Vein endothelial cell (primary cell): Measurements from ENCODE around the gene CD14. TPM values are rescaled to one million over a fixed set of nuclear protein-coding genes. Genes with fewer than 3 reads are reported as not detected.

ENCODE experiments used
- total RNA-seq: library from RNA; depleted of rRNA; stranded (reverse); fragments of >200 nt; gene quantifications from 2 replicates; pipeline ENCODE4 v1.2.3, GENCODE V29; 2012

The CD14 gene
- 0.57 TPM in 1 of 2 replicates, not detected in the other for total RNA-seq

GRCh38 chr5:140633021-140633471, at the start of gene CD14:
TSS of gene CD14 (minus strand) at chr5:140633175. CDS start at chr5:140633071, 104 bp downstream.

GRCh38 chr5:140673187-140673976, 40.4 kb upstream of the CD14 start, which contains the start of gene DND1:
TSS of gene DND1 (minus strand) at chr5:140673576. CDS start at chr5:140673542, 34 bp downstream.

GRCh38 chr5:140664359-140665119, 31.6 kb upstream of the CD14 start, which contains the start of gene WDR55:
TSS of gene WDR55 (plus strand) at chr5:140664904. CDS start at chr5:140664913, 9 bp downstream.

GRCh38 chr5:140639148-140639981, 6.4 kb upstream of the CD14 start, which contains the start of gene TMCO6:
TSS of gene TMCO6 (plus strand) at chr5:140639451. CDS start at chr5:140639528, 77 bp downstream.

Other genes with a start within 250 kb of the CD14 start
- gene ANKHD1, start 231.3 kb downstream of the CD14 start, total RNA-seq: 74.1 and 79.5 TPM in 2 replicates
- 0.38 and 1.3 TPM in 2 replicates for gene EIF4EBP3, start 85.5 kb downstream of the CD14 start, total RNA-seq
- 21.2 and 23.5 TPM in 2 replicates for gene SRA1, start 75.7 kb downstream of the CD14 start, total RNA-seq
- 7.3 and 9.5 TPM in 2 replicates for gene APBB3, start 68.6 kb downstream of the CD14 start, total RNA-seq
- gene SLC35A4, start 68.3 kb downstream of the CD14 start, total RNA-seq: 24.8 and 30.7 TPM in 2 replicates
- gene TMCO6, start 6.3 kb upstream of the CD14 start, total RNA-seq: 9.8 and 20.6 TPM in 2 replicates
- 24.4 and 30.4 TPM in 2 replicates for gene NDUFA2, start 14.5 kb upstream of the CD14 start, total RNA-seq
- 72.5 and 85.6 TPM in 2 replicates for gene IK, start 14.7 kb upstream of the CD14 start, total RNA-seq
- gene WDR55, start 31.7 kb upstream of the CD14 start, total RNA-seq: 28.4 and 28.8 TPM in 2 replicates
- 0.38 TPM in 1 of 2 replicates, not detected in the other for gene DND1, start 40.4 kb upstream of the CD14 start, total RNA-seq
- 48.7 and 60.9 TPM in 2 replicates for gene HARS1, start 58.2 kb upstream of the CD14 start, total RNA-seq
- 31.7 and 39.1 TPM in 2 replicates for gene HARS2, start 58.3 kb upstream of the CD14 start, total RNA-seq
- 25.2 and 32.4 TPM in 2 replicates for gene ZMAT2, start 67.3 kb upstream of the CD14 start, total RNA-seq
- gene PCDHA1, start 153.0 kb upstream of the CD14 start, total RNA-seq: not detected in 2 replicates
- under 0.01 TPM in 1 of 2 replicates, not detected in the other for gene PCDHA2, start 161.7 kb upstream of the CD14 start, total RNA-seq
- under 0.01 and 0.19 TPM in 2 replicates for gene PCDHA3, start 167.9 kb upstream of the CD14 start, total RNA-seq
- gene PCDHA4, start 173.9 kb upstream of the CD14 start, total RNA-seq: 0.10 and 0.33 TPM in 2 replicates
- gene PCDHA5, start 188.4 kb upstream of the CD14 start, total RNA-seq: under 0.01 and 0.10 TPM in 2 replicates
- 0.19 and 0.33 TPM in 2 replicates for gene PCDHA6, start 194.8 kb upstream of the CD14 start, total RNA-seq
- gene PCDHA7, start 201.1 kb upstream of the CD14 start, total RNA-seq: 0.19 and 0.33 TPM in 2 replicates
- gene PCDHA8, start 208.0 kb upstream of the CD14 start, total RNA-seq: under 0.01 TPM in 1 of 2 replicates, not detected in the other
- gene PCDHA9, start 215.2 kb upstream of the CD14 start, total RNA-seq: under 0.01 TPM in 2 replicates
- under 0.01 and 0.19 TPM in 2 replicates for gene PCDHA10, start 222.7 kb upstream of the CD14 start, total RNA-seq
- gene PCDHA11, start 235.8 kb upstream of the CD14 start, total RNA-seq: under 0.01 and 0.10 TPM in 2 replicates
- gene PCDHA12, start 242.1 kb upstream of the CD14 start, total RNA-seq: under 0.01 TPM in 1 of 2 replicates, not detected in the other
- gene PCDHA13, start 248.9 kb upstream of the CD14 start, total RNA-seq: not detected in 2 replicates